OCI-LY3 (cell line): ENCODE results near the gene LUZP2.

Experiments used
- H2AFZ ChIP-seq: fragments of 200-600, 300-600 bp; shearing (Covaris generic); 2 replicates; pipeline ENCODE4 v1.6.0; 2014; ENCODE audit warnings: antibody characterized with exemption, low read depth, low read length
- H3K27ac ChIP-seq: fragments of 200-600, 300-600 bp; sonication (generic); 2 replicates; pipeline ENCODE4 v1.5.1; 2014; ENCODE audit warnings: mild to moderate bottlenecking, low read length, moderate library complexity, mixed read lengths
- H3K27me3 ChIP-seq: fragments of 200-600, 300-600 bp; sonication (generic); 2 replicates; pipeline ENCODE4 v1.6.1; 2014; ENCODE audit warnings: low read depth, low read length, mixed read lengths
- H3K36me3 ChIP-seq: fragments of 200-600, 300-600 bp; sonication (generic); replicated peaks from 2 replicates; pipeline ENCODE3; 2014; ENCODE audit warnings: low read depth, low read length, mixed read lengths
- H3K4me1 ChIP-seq: fragments of 300-600, 200-600 bp; sonication (generic); 2 replicates; pipeline ENCODE4 v1.6.1; 2014; ENCODE audit warnings: low read length, mixed read lengths
- H3K4me2 ChIP-seq: fragments of 200-600, 300-600 bp; sonication (generic); 2 replicates; pipeline ENCODE4 v1.6.1; 2014; ENCODE audit warnings: low read length, mixed read lengths
- H3K4me3 ChIP-seq: fragments of 300-600, 200-600 bp; sonication (generic); 2 replicates; pipeline ENCODE4 v1.5.1; 2014; ENCODE audit warnings: antibody characterized with exemption, mild to moderate bottlenecking, low read length, moderate library complexity
- H3K79me2 ChIP-seq: fragments of 300-600, 200-600 bp; shearing (Covaris generic); 2 replicates; pipeline ENCODE4 v1.6.1; 2014; ENCODE audit warnings: mild to moderate bottlenecking, low read length, mixed read lengths
- H3K9ac ChIP-seq: fragments of 300-600, 200-600 bp; shearing (Covaris generic); 2 replicates; pipeline ENCODE4 v1.6.0; 2014; ENCODE audit warnings: mild to moderate bottlenecking, low read length, moderate library complexity
- H3K9me3 ChIP-seq: fragments of 200-600, 300-600 bp; shearing (Covaris generic); 2 replicates; pipeline ENCODE4 v1.6.1; 2014; ENCODE audit warnings: low read length, mixed read lengths; ENCODE audit not compliant: insufficient read depth
- H4K20me1 ChIP-seq: fragments of 200-600, 300-600 bp; sonication (generic); 2 replicates; pipeline ENCODE4 v1.6.1; 2016; ENCODE audit warnings: low read length, mixed read lengths; ENCODE audit not compliant: insufficient read depth
- CTCF ChIP-seq: fragments of 200-600, 300-600 bp; sonication (generic); IDR thresholded peaks from 2 replicates; pipeline ENCODE4 v1.5.1; 2014; ENCODE audit warnings: antibody characterized with exemption, low read length, low read depth
- EZH2phosphoT487 ChIP-seq: fragments of 200-600 bp; shearing (Covaris generic); IDR thresholded peaks from 2 replicates; pipeline ENCODE4 v1.6.1; 2018; ENCODE audit warnings: antibody characterized with exemption, mixed run types, low read depth

The LUZP2 gene

DNA sequence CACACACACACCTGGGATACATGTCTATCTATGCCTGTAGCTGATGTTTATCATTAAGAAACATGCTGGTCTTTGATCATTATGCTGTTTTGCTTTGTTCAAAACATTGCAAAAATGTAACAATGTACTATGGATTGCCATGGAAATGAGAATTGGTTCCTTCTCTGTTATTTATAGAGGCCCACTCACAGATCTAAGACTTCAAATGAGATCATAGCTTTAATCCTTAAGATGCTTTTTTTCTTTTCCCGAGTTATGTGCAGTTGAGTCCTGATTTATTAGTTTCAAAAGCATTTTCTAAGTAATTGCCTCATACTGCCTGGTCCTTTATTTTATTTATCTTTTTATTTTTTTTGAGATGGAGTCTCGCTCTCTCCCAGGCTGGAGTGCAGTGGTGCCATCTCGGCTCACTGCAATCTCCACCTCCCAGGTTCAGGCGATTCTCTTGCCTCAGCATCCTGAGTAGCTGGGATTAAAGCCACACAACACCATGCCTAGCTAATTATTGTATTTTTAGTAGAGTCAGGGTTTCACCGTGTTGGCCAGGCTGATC lies 131.4 kb downstream of the LUZP2 start:
- no peak overlapping the region for H3K4me3 ChIP-seq
- H3K27me3 ChIP-seq = no peaks in the 10 kb centered on the region
- no peak overlapping the region for H3K27ac ChIP-seq
- no peaks in the 10 kb centered on the region for H3K9me3 ChIP-seq
- H3K4me1 ChIP-seq = no peaks in the 10 kb centered on the region
- H3K36me3 ChIP-seq = no peaks in the 10 kb centered on the region
- no peak overlapping the region for H3K4me2 ChIP-seq
- no peaks in the 10 kb centered on the region for H3K79me2 ChIP-seq
- H3K9ac ChIP-seq = no peak overlapping the region
- no peaks in the 10 kb centered on the region for H4K20me1 ChIP-seq
- no peak overlapping the region for H2AFZ ChIP-seq
- TF ChIP-seq CTCF = no peak
- no peak for TF ChIP-seq EZH2phosphoT487

DNA sequence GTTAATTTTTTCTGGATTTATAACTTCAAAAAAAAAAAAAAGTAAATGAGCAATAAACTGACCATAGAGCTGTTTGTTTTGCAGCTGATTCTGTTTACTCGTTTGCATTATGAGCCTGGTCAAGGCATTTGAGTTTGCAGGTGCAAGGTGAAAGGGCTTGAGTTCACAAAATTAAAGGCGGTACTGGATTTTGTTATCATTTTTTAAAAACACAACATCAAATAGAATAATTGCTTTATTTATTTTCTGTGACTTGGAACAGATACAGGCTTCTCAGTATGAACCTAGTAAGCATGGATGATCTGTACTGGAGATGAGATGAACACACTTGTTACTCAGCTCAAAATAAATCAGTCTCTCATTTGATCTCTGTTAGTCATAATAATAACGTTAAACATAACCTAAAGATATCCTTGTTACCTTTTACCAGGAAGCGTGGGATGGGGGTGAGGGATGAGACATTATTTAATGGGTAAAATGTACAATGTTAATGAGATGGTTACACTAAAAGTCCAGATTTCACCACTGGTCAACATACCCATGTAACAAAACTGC lies 137.8 kb downstream of the LUZP2 start:
- Histone ChIP-seq H3K36me3 (no peaks in the 10 kb centered on the region), H3K4me2 (no peak overlapping the region), H3K27ac (no peak overlapping the region), H3K4me1 (peaks cover 5% of the 10 kb centered on the region; the same call in 1 of the 2 replicates), H3K27me3 (no peaks in the 10 kb centered on the region), H3K9ac (no peak overlapping the region), H4K20me1 (no peaks in the 10 kb centered on the region), H3K79me2 (no peaks in the 10 kb centered on the region), H3K9me3 (no peaks in the 10 kb centered on the region), H2AFZ (no peak overlapping the region), H3K4me3 (no peak overlapping the region)
- no peak for TF ChIP-seq EZH2phosphoT487

DNA sequence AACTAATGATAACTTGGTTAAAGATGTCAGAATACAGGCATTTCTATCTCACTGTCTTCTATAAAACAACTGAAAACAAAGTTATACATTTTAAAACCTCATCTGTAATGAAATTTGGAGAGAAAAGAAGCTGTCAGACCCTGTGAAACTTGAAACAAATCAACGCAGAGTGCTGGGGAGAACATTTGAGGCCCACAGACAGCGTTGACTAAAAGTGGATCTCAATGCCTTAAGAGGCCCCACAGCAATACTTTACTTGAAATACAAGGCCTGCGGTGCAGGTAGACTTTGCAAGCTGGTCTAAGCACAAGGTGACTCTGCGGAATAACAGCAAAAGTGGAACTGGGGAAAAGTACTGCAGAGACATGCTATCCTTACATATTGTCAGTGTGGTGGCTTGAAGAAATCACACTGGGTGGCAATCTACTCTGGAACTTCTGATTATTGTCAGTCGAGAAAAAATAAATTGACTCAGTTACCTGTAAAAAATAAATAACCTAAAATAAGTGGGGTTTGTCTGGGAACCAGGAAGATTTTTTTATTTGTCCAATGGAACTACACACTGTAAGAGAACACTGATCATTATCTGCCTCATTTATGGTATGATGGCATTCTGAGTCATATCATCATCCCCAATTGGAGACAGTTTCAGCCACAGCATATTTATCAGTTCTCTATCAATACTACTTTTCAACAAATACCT lies 138.9 kb downstream of the LUZP2 start:
- Histone ChIP-seq H3K79me2 (no peaks in the 10 kb centered on the region), H3K36me3 (no peaks in the 10 kb centered on the region), H2AFZ (no peak overlapping the region), H3K27ac (no peak overlapping the region), H3K9ac (no peak overlapping the region), H3K4me2 (no peak overlapping the region), H3K4me3 (no peak overlapping the region), H3K27me3 (no peaks in the 10 kb centered on the region), H3K4me1 (peaks cover 5% of the 10 kb centered on the region; the same call in 1 of the 2 replicates), H4K20me1 (no peaks in the 10 kb centered on the region), H3K9me3 (no peaks in the 10 kb centered on the region)
- TF ChIP-seq CTCF (no peak), EZH2phosphoT487 (no peak)

DNA sequence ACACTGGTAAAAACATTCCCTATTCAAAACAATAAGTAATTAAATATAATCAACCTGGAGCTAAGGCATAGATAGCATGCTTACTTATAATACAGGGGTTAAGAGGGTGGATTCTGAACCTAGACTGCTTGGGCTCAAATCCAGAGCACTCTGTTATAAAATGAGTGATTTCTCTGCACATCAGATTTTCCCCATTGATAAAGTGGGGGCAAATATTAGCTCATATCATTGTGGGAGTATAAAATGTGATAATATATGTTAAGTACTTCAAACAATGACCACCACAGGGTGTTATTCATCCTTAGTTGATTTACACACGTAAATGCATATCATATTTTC lies 139.4 kb downstream of the LUZP2 start:
- TF ChIP-seq CTCF = no peak
- Histone ChIP-seq H3K4me2 (no peak overlapping the region), H3K36me3 (no peaks in the 10 kb centered on the region), H3K9ac (no peak overlapping the region), H3K9me3 (no peaks in the 10 kb centered on the region), H4K20me1 (no peaks in the 10 kb centered on the region), H3K4me1 (peaks cover 5% of the 10 kb centered on the region; the same call in 1 of the 2 replicates), H3K4me3 (no peak overlapping the region), H2AFZ (no peak overlapping the region), H3K79me2 (no peaks in the 10 kb centered on the region), H3K27me3 (no peaks in the 10 kb centered on the region), H3K27ac (no peak overlapping the region)
